HepG2 (cell line): ENCODE results near the gene SYVN1. TPM values are rescaled to one million over a fixed set of nuclear protein-coding genes. Genes with fewer than 3 reads are reported as not detected.

Experiments
- BRD4 ChIP-seq: sonication (generic); formaldehyde crosslinking; IDR thresholded peaks from 2 replicates; pipeline ENCODE4 v1.4.0; 2020; ENCODE audit warnings: missing genetic modification reagents
- EHMT2 ChIP-seq: fragments of 200-600 bp; sonication (generic); IDR thresholded peaks from 2 replicates; pipeline ENCODE4 v1.7.0; 2017; ENCODE audit warnings: antibody characterized with exemption, low read depth, low read length, borderline replicate concordance
- FOXA1 ChIP-seq, 2 experiments: fragments of 450-650 bp in 1 of 2; sonication (generic) in 1 of 2; formaldehyde crosslinking in 1 of 2; IDR thresholded peaks; 2 replicates each; pipeline versions ENCODE4 v1.4.0 to v1.6.1; 2016 to 2020; ENCODE audit warnings: missing genetic modification reagents in 1 of 2
- JUN ChIP-seq: sonication (generic); formaldehyde crosslinking; IDR thresholded peaks from 2 replicates; pipeline ENCODE4 v1.4.0; 2020; ENCODE audit warnings: mild to moderate bottlenecking, missing genetic modification reagents
- KLF9 ChIP-seq: IDR thresholded peaks from 2 replicates; pipeline ENCODE4 v1.6.1; 2016; ENCODE audit warnings: low read depth
- NR2F6 ChIP-seq, 2 experiments: IDR thresholded peaks; 2 replicates each; pipeline ENCODE4 v1.6.1; 2016; ENCODE audit warnings: antibody characterized with exemption in 1 of 2, mild to moderate bottlenecking in 1 of 2
- SIX1 ChIP-seq: sonication (generic); formaldehyde crosslinking; IDR thresholded peaks from 2 replicates; pipeline ENCODE4 v1.4.0; 2020; ENCODE audit warnings: missing genetic modification reagents, borderline replicate concordance
- STAG1 ChIP-seq: sonication (generic); formaldehyde crosslinking; IDR thresholded peaks from 2 replicates; pipeline ENCODE4 v1.4.0; 2020; ENCODE audit warnings: missing genetic modification reagents
- SYNCRIP ChIP-seq: fragments of 200-400 bp; formaldehyde crosslinking; IDR thresholded peaks from 2 replicates; pipeline ENCODE4 v1.6.1; 2018; ENCODE audit warnings: mild to moderate bottlenecking, low read depth, low read length; ENCODE audit not compliant: insufficient read depth
- TCF12 ChIP-seq, 2 experiments: fragments of 450-650 bp in 1 of 2; sonication (generic) in 1 of 2; formaldehyde crosslinking in 1 of 2; IDR thresholded peaks; 2 replicates each; pipeline versions ENCODE4 v1.6.1 to v1.8.0; 2017 to 2022; ENCODE audit warnings: antibody characterized with exemption in 1 of 2, mild to moderate bottlenecking in 1 of 2, missing genetic modification reagents in 1 of 2, moderate library complexity in 1 of 2
- TEAD2 ChIP-seq: sonication (generic); formaldehyde crosslinking; IDR thresholded peaks from 2 replicates; pipeline ENCODE4 v1.9.0; 2021; ENCODE audit warnings: missing genetic modification reagents
- WIZ ChIP-seq: sonication (generic); formaldehyde crosslinking; IDR thresholded peaks from 2 replicates; pipeline ENCODE4 v1.5.1; 2020; ENCODE audit warnings: mild to moderate bottlenecking, missing genetic modification reagents
- ZC3H13 ChIP-seq: sonication (generic); formaldehyde crosslinking; IDR thresholded peaks from 2 replicates; pipeline ENCODE4 v1.8.1; 2023; ENCODE audit warnings: mild to moderate bottlenecking, missing genetic modification reagents, moderate library complexity
- ZFX ChIP-seq: sonication (generic); formaldehyde crosslinking; IDR thresholded peaks from 2 replicates; pipeline ENCODE4 v1.4.0; 2020; ENCODE audit warnings: mild to moderate bottlenecking, low read depth, missing genetic modification reagents, moderate library complexity
- ZFY ChIP-seq: sonication (generic); formaldehyde crosslinking; IDR thresholded peaks from 2 replicates; pipeline ENCODE4 v1.4.0; 2020; ENCODE audit warnings: missing genetic modification reagents
- ZNF605 ChIP-seq: sonication (generic); formaldehyde crosslinking; IDR thresholded peaks from 2 replicates; pipeline ENCODE4 v1.8.0; 2022; ENCODE audit warnings: mild to moderate bottlenecking, missing genetic modification reagents
- ZNF629 ChIP-seq: sonication (generic); formaldehyde crosslinking; conservative IDR thresholded peaks from 2 replicates; pipeline ENCODE4 v1.5.0; 2020; ENCODE audit warnings: missing genetic modification reagents
- ZNF672 ChIP-seq: sonication (generic); formaldehyde crosslinking; IDR thresholded peaks from 2 replicates; pipeline ENCODE4 v1.8.1; 2022; ENCODE audit warnings: missing genetic modification reagents
- ZNF75D ChIP-seq: sonication (generic); formaldehyde crosslinking; IDR thresholded peaks from 2 replicates; pipeline ENCODE4 v1.8.1; 2023; ENCODE audit warnings: missing genetic modification reagents, mild to moderate bottlenecking, borderline replicate concordance
- ZNF883 ChIP-seq: sonication (generic); formaldehyde crosslinking; IDR thresholded peaks from 2 replicates; pipeline ENCODE4 v1.5.1; 2020; ENCODE audit warnings: mild to moderate bottlenecking, missing genetic modification reagents; ENCODE audit errors: not compliant biosample characterization
- polyA plus RNA-seq, 8 experiments: library from polyadenylated mRNA; depleted of rRNA in 3 of 8; stranded (reverse) in 7 of 8; unstranded in 1 of 8; fragments of >200 nt; fragmentation: Illumina TruSeq in 4 of 8; extraction: Trizol in 4 of 8; gene quantifications; 2 replicates each; pipeline versions ENCODE4 v1.2.1 to v1.2.3, GENCODE V29; 2011 to 2016; ENCODE audit warnings: low read depth in 4 of 8, missing spikeins in 1 of 8, mixed read lengths in 1 of 8; ENCODE audit not compliant: insufficient read depth in 1 of 8
- total RNA-seq, 5 experiments: library from RNA; depleted of rRNA; stranded (reverse); fragments of >200 nt; fragmentation: Illumina TruSeq; extraction: Trizol; gene quantifications; 2 replicates each; pipeline ENCODE4 v1.2.3, GENCODE V29; 2016; ENCODE audit warnings: low read depth in 1 of 5
- TF ChIP-seq, protein P1 (sequence below): sonication (generic); formaldehyde crosslinking; IDR thresholded peaks from 2 replicates; pipeline ENCODE4 v1.4.0; 2020; ENCODE audit warnings: missing genetic modification reagents; ENCODE audit errors: not compliant biosample characterization
- TF ChIP-seq, protein P2 (sequence below): sonication (generic); formaldehyde crosslinking; IDR thresholded peaks from 2 replicates; pipeline ENCODE4 v1.4.0; 2020; ENCODE audit warnings: missing genetic modification reagents, borderline replicate concordance
- TF ChIP-seq, protein P3 (sequence below): sonication (generic); formaldehyde crosslinking; IDR thresholded peaks from 2 replicates; pipeline ENCODE4 v1.5.0; 2020; ENCODE audit warnings: missing genetic modification reagents
- TF ChIP-seq, protein P4 (sequence below): sonication (generic); formaldehyde crosslinking; IDR thresholded peaks from 2 replicates; pipeline ENCODE4 v1.5.0; 2020; ENCODE audit warnings: missing genetic modification reagents

The SYVN1 gene
- total and polyA plus RNA-seq, 2 of the 13 experiments (the other 11 are each of a cell fraction or from before 2014, with no cell fraction given), result 10.3 to 22.5 TPM

DNA sequence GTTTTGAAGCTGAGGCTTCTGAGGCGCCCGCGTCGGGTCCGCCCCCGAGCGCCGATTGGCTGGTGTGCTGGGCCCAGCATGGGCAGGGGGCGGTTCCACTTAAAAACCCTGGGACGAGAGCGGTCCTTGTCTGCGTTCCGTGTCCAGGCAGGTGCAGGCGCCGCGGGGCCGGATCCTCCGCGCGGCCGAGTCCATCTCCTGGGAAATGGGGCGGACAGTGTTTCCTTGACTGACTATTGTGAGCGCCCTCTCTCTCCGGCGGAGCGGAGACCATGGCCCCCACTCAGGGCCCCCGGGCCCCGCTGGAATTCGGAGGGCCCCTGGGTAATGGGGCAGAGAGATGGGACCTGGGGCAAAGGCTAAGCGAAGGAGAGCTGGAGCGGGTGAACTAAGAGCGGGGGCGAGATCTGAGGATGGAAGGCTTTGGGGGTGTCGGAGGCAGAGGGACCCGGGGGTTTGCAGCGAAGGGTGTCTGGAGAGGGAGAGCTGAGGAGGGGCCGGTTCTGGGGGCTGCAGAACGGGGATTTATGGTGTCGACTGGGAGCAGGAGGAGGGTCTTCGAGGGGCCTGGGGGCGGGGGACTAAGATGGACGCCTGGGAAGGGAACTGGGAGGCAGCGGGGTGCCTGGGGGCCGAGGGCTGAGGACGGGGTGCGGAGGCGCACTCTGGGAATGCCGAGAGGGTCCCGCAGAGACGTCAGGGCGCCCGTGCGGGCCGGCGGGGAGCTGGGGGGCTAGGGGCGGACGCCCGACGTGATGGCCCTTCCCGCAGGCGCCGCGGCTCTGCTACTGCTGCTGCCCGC is 22.4 kb downstream of the SYVN1 start, which contains the start of gene TM7SF2 (continued):
- TF ChIP-seq, protein P1, sequence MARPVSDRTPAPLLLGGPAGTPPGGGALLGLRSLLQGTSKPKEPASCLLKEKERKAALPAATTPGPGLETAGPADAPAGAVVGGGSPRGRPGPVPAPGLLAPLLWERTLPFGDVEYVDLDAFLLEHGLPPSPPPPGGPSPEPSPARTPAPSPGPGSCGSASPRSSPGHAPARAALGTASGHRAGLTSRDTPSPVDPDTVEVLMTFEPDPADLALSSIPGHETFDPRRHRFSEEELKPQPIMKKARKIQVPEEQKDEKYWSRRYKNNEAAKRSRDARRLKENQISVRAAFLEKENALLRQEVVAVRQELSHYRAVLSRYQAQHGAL (CRISPR knock-in tag), result no peak
- TF ChIP-seq ZFX (CRISPR knock-in tag), result peak; percentile 66; the same call in 1 of the 2 replicates
- TF ChIP-seq SIX1 (CRISPR knock-in tag), result no peak
- TF ChIP-seq JUN (CRISPR knock-in tag), result no peak
- no peak for TF ChIP-seq ZNF883 (CRISPR knock-in tag)
- TF ChIP-seq ZNF672 (CRISPR knock-in tag), result no peak
- TF ChIP-seq, protein P2, sequence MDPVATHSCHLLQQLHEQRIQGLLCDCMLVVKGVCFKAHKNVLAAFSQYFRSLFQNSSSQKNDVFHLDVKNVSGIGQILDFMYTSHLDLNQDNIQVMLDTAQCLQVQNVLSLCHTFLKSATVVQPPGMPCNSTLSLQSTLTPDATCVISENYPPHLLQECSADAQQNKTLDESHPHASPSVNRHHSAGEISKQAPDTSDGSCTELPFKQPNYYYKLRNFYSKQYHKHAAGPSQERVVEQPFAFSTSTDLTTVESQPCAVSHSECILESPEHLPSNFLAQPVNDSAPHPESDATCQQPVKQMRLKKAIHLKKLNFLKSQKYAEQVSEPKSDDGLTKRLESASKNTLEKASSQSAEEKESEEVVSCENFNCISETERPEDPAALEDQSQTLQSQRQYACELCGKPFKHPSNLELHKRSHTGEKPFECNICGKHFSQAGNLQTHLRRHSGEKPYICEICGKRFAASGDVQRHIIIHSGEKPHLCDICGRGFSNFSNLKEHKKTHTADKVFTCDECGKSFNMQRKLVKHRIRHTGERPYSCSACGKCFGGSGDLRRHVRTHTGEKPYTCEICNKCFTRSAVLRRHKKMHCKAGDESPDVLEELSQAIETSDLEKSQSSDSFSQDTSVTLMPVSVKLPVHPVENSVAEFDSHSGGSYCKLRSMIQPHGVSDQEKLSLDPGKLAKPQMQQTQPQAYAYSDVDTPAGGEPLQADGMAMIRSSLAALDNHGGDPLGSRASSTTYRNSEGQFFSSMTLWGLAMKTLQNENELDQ, result no peak
- TF ChIP-seq, protein P3, sequence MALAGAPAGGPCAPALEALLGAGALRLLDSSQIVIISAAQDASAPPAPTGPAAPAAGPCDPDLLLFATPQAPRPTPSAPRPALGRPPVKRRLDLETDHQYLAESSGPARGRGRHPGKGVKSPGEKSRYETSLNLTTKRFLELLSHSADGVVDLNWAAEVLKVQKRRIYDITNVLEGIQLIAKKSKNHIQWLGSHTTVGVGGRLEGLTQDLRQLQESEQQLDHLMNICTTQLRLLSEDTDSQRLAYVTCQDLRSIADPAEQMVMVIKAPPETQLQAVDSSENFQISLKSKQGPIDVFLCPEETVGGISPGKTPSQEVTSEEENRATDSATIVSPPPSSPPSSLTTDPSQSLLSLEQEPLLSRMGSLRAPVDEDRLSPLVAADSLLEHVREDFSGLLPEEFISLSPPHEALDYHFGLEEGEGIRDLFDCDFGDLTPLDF (CRISPR knock-in tag), result no peak; the same call in 1 of the 2 replicates
- TF ChIP-seq SYNCRIP, result no peak
- TF ChIP-seq BRD4 (CRISPR knock-in tag), result no peak
- TF ChIP-seq, protein P4, sequence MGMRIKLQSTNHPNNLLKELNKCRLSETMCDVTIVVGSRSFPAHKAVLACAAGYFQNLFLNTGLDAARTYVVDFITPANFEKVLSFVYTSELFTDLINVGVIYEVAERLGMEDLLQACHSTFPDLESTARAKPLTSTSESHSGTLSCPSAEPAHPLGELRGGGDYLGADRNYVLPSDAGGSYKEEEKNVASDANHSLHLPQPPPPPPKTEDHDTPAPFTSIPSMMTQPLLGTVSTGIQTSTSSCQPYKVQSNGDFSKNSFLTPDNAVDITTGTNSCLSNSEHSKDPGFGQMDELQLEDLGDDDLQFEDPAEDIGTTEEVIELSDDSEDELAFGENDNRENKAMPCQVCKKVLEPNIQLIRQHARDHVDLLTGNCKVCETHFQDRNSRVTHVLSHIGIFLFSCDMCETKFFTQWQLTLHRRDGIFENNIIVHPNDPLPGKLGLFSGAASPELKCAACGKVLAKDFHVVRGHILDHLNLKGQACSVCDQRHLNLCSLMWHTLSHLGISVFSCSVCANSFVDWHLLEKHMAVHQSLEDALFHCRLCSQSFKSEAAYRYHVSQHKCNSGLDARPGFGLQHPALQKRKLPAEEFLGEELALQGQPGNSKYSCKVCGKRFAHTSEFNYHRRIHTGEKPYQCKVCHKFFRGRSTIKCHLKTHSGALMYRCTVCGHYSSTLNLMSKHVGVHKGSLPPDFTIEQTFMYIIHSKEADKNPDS, result no peak
- no peak for TF ChIP-seq WIZ (CRISPR knock-in tag)
- TF ChIP-seq STAG1 (CRISPR knock-in tag), result no peak
- TF ChIP-seq TEAD2 (CRISPR knock-in tag), result no peak
- TF ChIP-seq KLF9 (CRISPR knock-in tag), result no peak
- TF ChIP-seq FOXA1 (IDR thresholded peaks at IDR 0.05), result no peak
- no peak for TF ChIP-seq FOXA1 (CRISPR knock-in tag; IDR thresholded peaks at IDR 0.05)
- peak; percentile 87 for TF ChIP-seq ZC3H13
- TF ChIP-seq TCF12 (IDR thresholded peaks at IDR 0.05), result no peak
- no peak for TF ChIP-seq TCF12 (CRISPR knock-in tag; IDR thresholded peaks at IDR 0.05)
- TF ChIP-seq ZNF605, result peak; percentile 82
- TF ChIP-seq NR2F6 (IDR thresholded peaks at IDR 0.05), result no peak
- 0 out of 2 replicates have a peak, but pooled peaks have one; percentile 23 for TF ChIP-seq NR2F6 (CRISPR knock-in tag; IDR thresholded peaks at IDR 0.05)
- 0 out of 2 replicates have a peak, but pooled peaks have one; percentile 40 for TF ChIP-seq ZNF75D (CRISPR knock-in tag)
- TF ChIP-seq ZNF629 (CRISPR knock-in tag), result peak; percentile 64
- TF ChIP-seq EHMT2, result no peak
- TF ChIP-seq ZFY, result peak; percentile 69
